Raji (cell line): ENCODE measurements around the gene GPC2.

ENCODE experiments used
- POLR2A ChIP-seq: IDR thresholded peaks from 2 replicates; pipeline ENCODE4 v1.6.1; 2011; ENCODE audit warnings: low read depth, low read length, control low read depth; ENCODE audit not compliant: insufficient read depth

Gene GPC2

GRCh38 chr7:100171840-100172239 is 5.3 kb downstream of the GPC2 start:
- no peak for TF ChIP-seq POLR2A

GRCh38 chr7:100171087-100171681 is 6.0 kb downstream of the GPC2 start:
- TF ChIP-seq POLR2A, result no peak

GRCh38 chr7:100170101-100170897 is 6.9 kb downstream of the GPC2 start:
- no peak for TF ChIP-seq POLR2A

- no peak for TF ChIP-seq POLR2A
Observed at GRCh38 chr7:100169147-100169850, 7.9 kb downstream of the GPC2 start.

- TF ChIP-seq POLR2A, result no peak
Observed at GRCh38 chr7:100167912-100168323, 9.3 kb downstream of the GPC2 start.

- no peak for TF ChIP-seq POLR2A
Observed at GRCh38 chr7:100166970-100167911, 9.9 kb downstream of the GPC2 start.

- no peak for TF ChIP-seq POLR2A
Observed at GRCh38 chr7:100166317-100166940, 10.8 kb downstream of the GPC2 start.

- no peak for TF ChIP-seq POLR2A
Observed at GRCh38 chr7:100163871-100164270, 13.3 kb downstream of the GPC2 start.

GRCh38 chr7:100163006-100163531 is 14.1 kb downstream of the GPC2 start:
- TF ChIP-seq POLR2A, result no peak

- no peak for TF ChIP-seq POLR2A
Observed at GRCh38 chr7:100160067-100160466, 17.1 kb downstream of the GPC2 start.

- TF ChIP-seq POLR2A, result no peak
Observed at GRCh38 chr7:100159099-100159623, 18.0 kb downstream of the GPC2 start.

- peak; percentile 83 for TF ChIP-seq POLR2A
Observed at GRCh38 chr7:100158229-100159098, 18.7 kb downstream of the GPC2 start, which contains the start of gene TRAPPC14. TSS of gene TRAPPC14 (minus strand) at chr7:100158723. CDS start at chr7:100158499, 224 bp downstream.
